ENCODE results near the gene MRPL27. TPM values are rescaled to one million over a fixed set of nuclear protein-coding genes. Genes with fewer than 3 reads are reported as not detected.
A peak's percentile ranks its signal among the peaks of the same experiment; 100 is the strongest.

MRPL27 gene
- total and polyA plus RNA-seq, 2 of the 4 experiments (the other 2 are of a cell fraction): 176 to 202 TPM

- intact Hi-C loops (cut with micrococcal nuclease) (no loop called here), in situ Hi-C loops (cut with MboI; ENCODE audit: low sequenced_read_pairs) (no loop called here), dilution Hi-C loops (cut with HindIII; ENCODE audit: low sequenced_read_pairs, unreplicated experiment) (no loop called here)
- no CpG with 5 or more reads among the region's 4 CpGs for WGBS, 2 experiments (ENCODE audit: extremely low coverage in 2 of 2, insufficient read length in 1 of 2)
- H3K27me3 ChIP-seq (ENCODE audit: control insufficient read depth, insufficient read depth, low read length): no peaks in the 10 kb centered on the region
- no peak overlapping the region for H3K18ac ChIP-seq (ENCODE audit: low read depth, low read length)
- no TSS peak for BruUV-seq (replicated peaks)
- H3K27ac ChIP-seq (ENCODE audit: insufficient read depth, low read length): no peak overlapping the region
- no peak for TF ChIP-seq SMC3 (IDR thresholded peaks at IDR 0.05; ENCODE audit: low read depth, low read length)
- TF ChIP-seq FOS (IDR thresholded peaks at IDR 0.05; ENCODE audit: low read depth, low read length): peak; percentile 54; the same call in 1 of the 2 replicates
- H3K9me1 ChIP-seq (ENCODE audit: insufficient read depth, low read length): peaks cover 4% of the 10 kb centered on the region
- ChIA-PET CTCF (no interaction called here), POLR2A (ENCODE audit: unreplicated experiment) (no interaction called here)
- H3K14ac ChIP-seq (replicated peaks; ENCODE audit: low read depth, low read length): no peak overlapping the region; the same call in 1 of the 2 replicates
- H2AK9ac ChIP-seq (replicated peaks; ENCODE audit: low read depth, low read length, poor library complexity): no peak overlapping the region
- no peaks in the 10 kb centered on the region for H3K36me3 ChIP-seq (ENCODE audit: control insufficient read depth, insufficient read depth, low read length)
- no peaks in the 10 kb centered on the region; the same call in 1 of the 2 replicates for H3K4me1 ChIP-seq (ENCODE audit: control insufficient read depth, insufficient read depth, low read length)
- no peak overlapping the region for H4K8ac ChIP-seq (ENCODE audit: low read depth in 2 of 2, low read length in 2 of 2)
- no peaks in the 10 kb centered on the region for H3K9me3 ChIP-seq (ENCODE audit: control insufficient read depth, insufficient read depth, low read length)
- H3K23ac ChIP-seq (ENCODE audit: low read depth, low read length): no peak overlapping the region
- H3K4ac ChIP-seq (ENCODE audit: low read depth, low read length): 0 out of 2 replicates have a peak overlapping the region, but pooled peaks have one; percentile 29
- H3K4me3 ChIP-seq (ENCODE audit: insufficient read depth, low read depth, low read length): no peak overlapping the region
- DNase-seq (peak; percentile 99), ATAC-seq (ENCODE audit: low read depth) (peak; percentile 53)
- no peak overlapping the region for H2BK15ac ChIP-seq (ENCODE audit: low read depth, low read length)
- H3K56ac ChIP-seq (ENCODE audit: extremely low read depth, insufficient read depth, low read length): no peak overlapping the region
- no peak overlapping the region for H3K4me2 ChIP-seq (ENCODE audit: low read depth, low read length)
- H4K20me1 ChIP-seq (ENCODE audit: insufficient read depth, low read length): no peaks in the 10 kb centered on the region
- H2AK5ac ChIP-seq (ENCODE audit: low read depth, low read length): no peak overlapping the region
- no peak overlapping the region for H4K91ac ChIP-seq (ENCODE audit: insufficient read depth, low read depth, low read length)
- no peak overlapping the region for H3K9ac ChIP-seq (ENCODE audit: low read depth, low read length)
- no peak overlapping the region for H2BK120ac ChIP-seq (ENCODE audit: low read depth, low read length)
- no peak overlapping the region for H4K5ac ChIP-seq (ENCODE audit: low read depth, low read length)
- peak overlapping the region; percentile 31 for H2BK5ac ChIP-seq (ENCODE audit: low read depth, low read length, poor library complexity, severe bottlenecking)
- no peaks in the 10 kb centered on the region for H3K79me1 ChIP-seq (ENCODE audit: low read depth in 1 of 2, low read length in 2 of 2)
- peak overlapping the region; percentile 22; the same call in 1 of the 2 replicates for H2BK20ac ChIP-seq (ENCODE audit: low read depth, low read length)
- H2AFZ ChIP-seq (replicated peaks; ENCODE audit: low read length, poor library complexity): no peak overlapping the region
Observed at GRCh38 chr17:50331085-50331791, 41.7 kb downstream of the MRPL27 start.
